Cortex of kidney (tissue), 1 donor: ENCODE data around the gene TMEM150B.

Experiments used
- DNase-seq: peaks from one replicate; lab custom pipeline; 2025; lab: John Stamatoyannopoulos, UW

The TMEM150B gene

GRCh38 chr19:55354698-55355212 is 29.6 kb upstream of the TMEM150B start, which contains the start of gene COX6B2:
TSS of gene COX6B2 (minus strand) at chr19:55354719. CDS start at chr19:55354521, 198 bp downstream.
- DNase-seq, result no peak

GRCh38 chr19:55353803-55354697 is 28.9 kb upstream of the TMEM150B start:
- no peak for DNase-seq

- DNase-seq, result no peak
These were observed 28.2 kb upstream of the TMEM150B start for GRCh38 chr19:55353356-55353802.

- no peak for DNase-seq
These were observed 27.5 kb upstream of the TMEM150B start for GRCh38 chr19:55352549-55353145.

GRCh38 chr19:55352040-55352439 is 26.9 kb upstream of the TMEM150B start:
- no peak for DNase-seq

- DNase-seq, result no peak
These were observed 25.6 kb upstream of the TMEM150B start for GRCh38 chr19:55350620-55351315.

- DNase-seq, result no peak
These were observed 23.3 kb upstream of the TMEM150B start for GRCh38 chr19:55348317-55349034.

- no peak for DNase-seq
These were observed 22.4 kb upstream of the TMEM150B start for GRCh38 chr19:55347442-55348009.

- no peak for DNase-seq
These were observed 21.7 kb upstream of the TMEM150B start for GRCh38 chr19:55346725-55347441.

GRCh38 chr19:55345818-55346724 is 20.9 kb upstream of the TMEM150B start:
- DNase-seq, result no peak

- no peak for DNase-seq
These were observed 20.1 kb upstream of the TMEM150B start for GRCh38 chr19:55345101-55345817.

GRCh38 chr19:55344444-55344843 is 19.3 kb upstream of the TMEM150B start:
- DNase-seq, result no peak

- no peak for DNase-seq
These were observed 16.7 kb upstream of the TMEM150B start for GRCh38 chr19:55341595-55342531.

GRCh38 chr19:55341171-55341588 is 16.0 kb upstream of the TMEM150B start:
- no peak for DNase-seq

- no peak for DNase-seq
These were observed 15.6 kb upstream of the TMEM150B start for GRCh38 chr19:55340784-55341147.

GRCh38 chr19:55339889-55340783 is 15.0 kb upstream of the TMEM150B start:
- no peak for DNase-seq
